Activated CD4-positive, alpha-beta memory T cell treated with anti-CD3 and anti-CD28 coated beads for 36 hours (primary cell): ENCODE measurements around the gene HSD3B2. TPM values are rescaled to one million over a fixed set of nuclear protein-coding genes. Genes with fewer than 3 reads are reported as not detected.

Experiments
- CTCF ChIA-PET: fragments of 350-600 bp; sonication (Branson Sonifier 250); formaldehyde crosslinking; loops from one replicate; lab custom pipeline; 2021; ENCODE audit warnings: antibody characterized with exemption, inconsistent platforms; lab: Charles Lee
- POLR2A ChIA-PET: fragments of 350-600 bp; sonication (Branson Sonifier 250); formaldehyde crosslinking; loops from one replicate; lab custom pipeline; 2021; ENCODE audit warnings: antibody characterized with exemption; lab: Charles Lee
- DNase-seq: peaks from one replicate; pipeline ENCODE4 v3.0.0-alpha.2; 2020
- H3K27ac Mint-ChIP-seq: one replicate; pipeline ENCODE4 v1.8.0; 2021; ENCODE audit warnings: mixed read lengths
- H3K27me3 Mint-ChIP-seq: one replicate; pipeline ENCODE4 v1.8.0; 2021; ENCODE audit warnings: mixed read lengths
- H3K36me3 Mint-ChIP-seq: one replicate; pipeline ENCODE4 v1.8.0; 2021; ENCODE audit warnings: mixed read lengths
- H3K4me1 Mint-ChIP-seq: one replicate; pipeline ENCODE4 v1.8.0; 2021; ENCODE audit warnings: low read depth, mixed read lengths
- H3K4me3 Mint-ChIP-seq: one replicate; pipeline ENCODE4 v1.8.0; 2021; ENCODE audit warnings: mild to moderate bottlenecking, mixed read lengths
- H3K9me3 Mint-ChIP-seq: one replicate; pipeline ENCODE4 v1.8.0; 2021; ENCODE audit warnings: mixed read lengths
- intact Hi-C: fragments of 100-400 bp; cut with micrococcal nuclease; formaldehyde crosslinking; loops from one replicate; pipeline ENCODE4 v1.15.1; 2023
- total RNA-seq, 2 experiments: library from RNA; stranded (reverse); gene quantifications; one replicate each; pipeline ENCODE4 v1.2.3, GENCODE V29; 2021

HSD3B2 gene
- total RNA-seq, 2 experiments from 2014 or later: not detected

- H3K27ac Mint-ChIP-seq: no peak overlapping the region
- H3K4me3 Mint-ChIP-seq: no peak overlapping the region
- H3K4me1 Mint-ChIP-seq: no peaks in the 10 kb centered on the region
- H3K27me3 Mint-ChIP-seq: peaks cover 3% of the 10 kb centered on the region
- intact Hi-C loops: no loop called here
- CTCF ChIA-PET: no interaction called here
- POLR2A ChIA-PET: no interaction called here
- no peak for DNase-seq
- no peaks in the 10 kb centered on the region for H3K36me3 Mint-ChIP-seq
- no peaks in the 10 kb centered on the region for H3K9me3 Mint-ChIP-seq
Observed at GRCh38 chr1:119442756-119443155, 27.8 kb downstream of the HSD3B2 start.

- Mint-ChIP-seq H3K36me3 (no peaks in the 10 kb centered on the region), H3K4me3 (no peak overlapping the region), H3K9me3 (no peaks in the 10 kb centered on the region), H3K27ac (no peak overlapping the region), H3K4me1 (no peaks in the 10 kb centered on the region), H3K27me3 (peaks cover 3% of the 10 kb centered on the region)
- ChIA-PET POLR2A (no interaction called here), CTCF (no interaction called here)
- intact Hi-C loops: no loop called here
- no peak for DNase-seq
Observed at GRCh38 chr1:119446321-119446720, 31.4 kb downstream of the HSD3B2 start.

- Mint-ChIP-seq H3K36me3 (no peaks in the 10 kb centered on the region), H3K27me3 (peaks cover 2% of the 10 kb centered on the region), H3K4me1 (no peaks in the 10 kb centered on the region), H3K9me3 (no peaks in the 10 kb centered on the region), H3K4me3 (no peak overlapping the region), H3K27ac (no peak overlapping the region)
- CTCF ChIA-PET: no interaction called here
- intact Hi-C loops: no loop called here
- no peak for DNase-seq
- POLR2A ChIA-PET: no interaction called here
Observed at GRCh38 chr1:119447344-119448126, 32.6 kb downstream of the HSD3B2 start.

DNA sequence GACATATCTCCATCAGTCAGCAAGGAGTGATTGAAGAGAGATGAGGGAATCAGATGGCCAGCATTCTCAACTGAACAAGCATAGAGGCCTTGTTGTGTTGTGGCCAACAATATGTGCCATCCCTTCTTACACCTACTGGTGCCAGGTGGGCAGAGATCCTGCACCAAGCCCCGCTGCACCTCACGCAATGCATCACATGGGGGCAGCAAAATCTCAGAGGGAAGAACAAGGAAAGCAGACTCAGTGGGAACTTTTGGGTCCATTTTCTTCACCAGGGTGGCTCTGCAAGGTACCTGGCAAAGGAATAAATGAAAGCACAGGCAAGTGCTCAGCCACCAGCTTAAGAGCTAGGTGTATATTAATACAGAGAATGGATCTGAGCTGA, 33.2 kb downstream of the HSD3B2 start:
- DNase-seq: no peak
- H3K27ac Mint-ChIP-seq: no peak overlapping the region
- H3K27me3 Mint-ChIP-seq: peaks cover 2% of the 10 kb centered on the region
- H3K9me3 Mint-ChIP-seq: no peaks in the 10 kb centered on the region
- no peaks in the 10 kb centered on the region for H3K36me3 Mint-ChIP-seq
- H3K4me3 Mint-ChIP-seq: no peak overlapping the region
- intact Hi-C loops: no loop called here
- ChIA-PET POLR2A (no interaction called here), CTCF (no interaction called here)
- H3K4me1 Mint-ChIP-seq: no peaks in the 10 kb centered on the region

DNA sequence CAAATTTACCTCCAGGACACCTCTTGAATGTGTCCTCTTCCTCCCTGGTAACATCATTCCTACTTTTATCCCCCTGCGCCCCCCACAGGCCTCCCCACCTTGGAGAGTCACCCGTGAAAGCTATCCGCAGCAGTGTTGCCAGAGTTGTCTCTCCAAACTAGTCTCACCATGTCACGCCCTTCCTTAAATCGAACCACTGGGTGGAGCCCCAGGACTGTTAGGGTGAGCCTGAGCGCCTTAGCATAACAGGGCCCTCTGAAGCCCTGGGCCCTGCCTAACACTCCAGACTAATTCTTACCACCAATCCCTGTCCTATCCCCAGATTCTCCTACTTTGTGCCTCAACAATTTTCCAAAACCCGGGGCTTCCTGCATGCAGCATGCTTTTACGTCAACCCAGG, 35.0 kb downstream of the HSD3B2 start:
- no peak overlapping the region for H3K4me3 Mint-ChIP-seq
- H3K27ac Mint-ChIP-seq: no peak overlapping the region
- no peak for DNase-seq
- H3K27me3 Mint-ChIP-seq: no peaks in the 10 kb centered on the region
- ChIA-PET CTCF (no interaction called here), POLR2A (no interaction called here)
- no peaks in the 10 kb centered on the region for H3K4me1 Mint-ChIP-seq
- no peaks in the 10 kb centered on the region for H3K9me3 Mint-ChIP-seq
- H3K36me3 Mint-ChIP-seq: no peaks in the 10 kb centered on the region
- intact Hi-C loops: no loop called here

DNA sequence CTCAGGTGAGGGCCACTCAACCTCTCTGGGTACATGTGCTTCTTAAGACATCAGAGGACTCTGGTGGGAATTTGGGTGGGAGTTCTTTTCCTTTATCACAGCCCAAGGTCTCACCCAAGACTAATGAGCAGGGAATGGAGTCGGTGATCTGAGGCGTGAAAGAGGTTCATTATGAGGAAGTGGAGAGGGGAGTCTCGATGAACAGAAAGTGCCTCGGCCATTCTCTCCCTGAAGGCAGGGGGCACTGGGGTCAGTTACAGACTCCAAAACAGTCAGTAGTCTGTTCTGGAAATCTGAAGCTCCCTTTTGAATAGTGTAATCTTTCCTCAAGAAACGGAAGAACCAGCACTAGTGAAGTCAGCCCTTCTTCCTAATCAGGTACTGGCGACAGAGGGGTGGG, 36.2 kb downstream of the HSD3B2 start:
- Mint-ChIP-seq H3K4me1 (no peaks in the 10 kb centered on the region), H3K9me3 (no peaks in the 10 kb centered on the region), H3K27ac (no peak overlapping the region), H3K27me3 (no peaks in the 10 kb centered on the region), H3K4me3 (no peak overlapping the region), H3K36me3 (no peaks in the 10 kb centered on the region)
- DNase-seq: no peak
- ChIA-PET CTCF (no interaction called here), POLR2A (no interaction called here)
- intact Hi-C loops: no loop called here

DNA sequence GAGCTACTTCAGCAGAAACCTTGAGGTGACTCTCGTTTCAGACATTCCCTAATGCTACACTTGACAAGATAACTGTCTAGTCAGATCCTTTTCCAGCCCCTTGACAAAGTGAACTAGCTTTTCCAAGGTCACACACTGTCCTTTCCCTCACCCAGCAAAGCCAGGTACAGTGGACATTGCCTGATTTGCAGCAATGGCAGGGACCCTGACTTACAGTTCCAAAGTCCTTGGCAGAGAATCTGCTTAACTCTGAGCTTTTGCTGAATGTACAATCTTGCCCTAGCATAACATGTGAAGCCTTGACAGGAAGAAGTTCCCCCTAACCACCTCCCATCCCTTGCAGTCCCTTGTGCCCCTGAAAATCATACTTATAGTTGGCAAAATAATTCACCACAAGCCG, 37.1 kb downstream of the HSD3B2 start:
- Mint-ChIP-seq H3K36me3 (no peaks in the 10 kb centered on the region), H3K4me1 (no peaks in the 10 kb centered on the region), H3K27me3 (no peaks in the 10 kb centered on the region), H3K27ac (no peak overlapping the region), H3K9me3 (no peaks in the 10 kb centered on the region), H3K4me3 (no peak overlapping the region)
- intact Hi-C loops: no loop called here
- ChIA-PET POLR2A (no interaction called here), CTCF (no interaction called here)
- DNase-seq: no peak

DNA sequence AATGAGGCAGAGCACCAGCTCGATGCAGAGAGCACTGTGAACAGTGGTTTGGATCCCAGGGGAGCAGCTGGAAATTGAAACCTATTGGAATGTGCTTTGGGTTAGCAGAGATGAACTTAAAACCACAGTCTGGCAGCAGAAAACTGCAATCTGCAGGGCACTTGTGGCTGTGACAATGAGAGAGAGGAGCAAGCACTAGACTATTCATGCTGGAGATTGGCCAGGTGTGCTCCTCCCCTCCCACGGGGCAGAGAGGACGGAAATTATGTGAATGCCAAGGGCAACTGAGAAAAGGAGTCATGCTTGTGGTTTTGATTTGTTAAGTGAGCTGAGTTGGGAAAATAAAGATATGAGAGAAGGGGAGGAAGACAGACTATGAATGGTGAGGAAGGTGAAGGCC, 38.1 kb downstream of the HSD3B2 start:
- no peak overlapping the region for H3K27ac Mint-ChIP-seq
- CTCF ChIA-PET: no interaction called here
- POLR2A ChIA-PET: no interaction called here
- no peaks in the 10 kb centered on the region for H3K36me3 Mint-ChIP-seq
- no peaks in the 10 kb centered on the region for H3K9me3 Mint-ChIP-seq
- H3K4me3 Mint-ChIP-seq: no peak overlapping the region
- peak; percentile 27 for DNase-seq
- intact Hi-C loops: no loop called here
- H3K4me1 Mint-ChIP-seq: no peaks in the 10 kb centered on the region
- no peaks in the 10 kb centered on the region for H3K27me3 Mint-ChIP-seq

GRCh38 chr1:119462964-119463363, 48.0 kb downstream of the HSD3B2 start:
- no peak overlapping the region for H3K27ac Mint-ChIP-seq
- CTCF ChIA-PET: no interaction called here
- no peak overlapping the region for H3K4me3 Mint-ChIP-seq
- no peaks in the 10 kb centered on the region for H3K36me3 Mint-ChIP-seq
- POLR2A ChIA-PET: no interaction called here
- no peaks in the 10 kb centered on the region for H3K4me1 Mint-ChIP-seq
- no peak for DNase-seq
- no peaks in the 10 kb centered on the region for H3K27me3 Mint-ChIP-seq
- no peaks in the 10 kb centered on the region for H3K9me3 Mint-ChIP-seq
- intact Hi-C loops: no loop called here

DNA sequence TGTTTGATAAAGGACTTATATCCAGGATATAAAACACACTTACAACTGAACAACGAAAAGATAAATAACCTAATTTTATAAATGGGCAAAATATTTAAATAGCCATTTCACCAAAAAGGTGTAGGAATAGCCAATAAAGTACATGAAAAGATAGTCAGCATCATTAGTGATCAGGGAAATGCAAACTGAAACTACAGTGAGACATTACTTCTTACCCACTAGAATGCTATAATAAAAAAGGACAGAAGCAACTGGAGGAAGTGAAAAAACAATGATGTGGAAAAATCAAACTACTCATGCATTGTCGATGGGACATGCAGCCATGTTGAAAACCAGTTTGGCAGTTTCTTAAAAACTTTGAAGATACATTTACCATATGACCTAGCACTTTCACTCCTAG, 48.6 kb downstream of the HSD3B2 start:
- no peak overlapping the region for H3K4me3 Mint-ChIP-seq
- H3K27ac Mint-ChIP-seq: no peak overlapping the region
- DNase-seq: no peak
- H3K36me3 Mint-ChIP-seq: no peaks in the 10 kb centered on the region
- no peaks in the 10 kb centered on the region for H3K27me3 Mint-ChIP-seq
- no peaks in the 10 kb centered on the region for H3K4me1 Mint-ChIP-seq
- ChIA-PET POLR2A (no interaction called here), CTCF (no interaction called here)
- H3K9me3 Mint-ChIP-seq: no peaks in the 10 kb centered on the region
- intact Hi-C loops: no loop called here

DNA sequence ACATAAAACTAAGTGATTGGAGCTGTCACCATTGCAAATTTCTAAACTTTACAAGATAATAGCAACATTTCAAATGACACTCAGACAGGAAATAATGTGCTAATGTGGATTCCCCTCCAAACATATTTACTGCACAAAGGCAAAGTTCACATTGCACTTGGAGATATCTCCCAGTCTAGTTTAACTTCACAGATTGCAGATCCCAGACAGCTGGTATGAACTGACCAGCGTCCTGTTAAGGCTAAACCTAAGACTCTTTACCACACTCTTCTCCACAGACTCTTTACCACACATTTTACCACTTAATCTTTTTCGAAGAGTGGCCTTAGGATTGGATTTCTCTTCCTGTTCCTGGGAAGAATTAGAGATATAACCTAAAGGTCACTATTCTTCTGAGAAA, 51.5 kb downstream of the HSD3B2 start:
- Mint-ChIP-seq H3K9me3 (no peaks in the 10 kb centered on the region), H3K27me3 (no peaks in the 10 kb centered on the region), H3K36me3 (no peaks in the 10 kb centered on the region), H3K27ac (no peak overlapping the region), H3K4me3 (no peak overlapping the region), H3K4me1 (no peaks in the 10 kb centered on the region)
- ChIA-PET POLR2A (no interaction called here), CTCF (no interaction called here)
- no peak for DNase-seq
- intact Hi-C loops: no loop called here

DNA sequence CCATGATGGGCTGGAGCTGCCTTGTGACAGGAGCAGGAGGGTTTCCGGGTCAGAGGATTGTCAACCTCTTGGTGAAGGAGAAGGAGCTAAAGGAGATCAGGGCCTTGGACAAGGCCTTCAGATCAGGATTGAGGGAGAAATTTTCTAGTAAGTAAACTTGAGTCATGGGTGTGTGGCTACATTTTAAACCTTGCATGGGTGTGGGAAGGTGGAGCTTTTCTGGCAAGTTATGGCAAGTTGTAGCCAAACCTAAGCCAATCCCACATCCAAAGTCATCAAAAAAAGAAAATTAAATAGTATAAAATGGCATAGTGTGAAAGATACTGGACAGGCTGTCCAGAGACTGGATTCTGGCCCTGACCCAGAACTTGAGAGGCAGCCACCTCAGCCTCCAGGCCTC, 52.3 kb downstream of the HSD3B2 start:
- DNase-seq: no peak
- Mint-ChIP-seq H3K9me3 (no peaks in the 10 kb centered on the region), H3K36me3 (no peaks in the 10 kb centered on the region), H3K27me3 (no peaks in the 10 kb centered on the region), H3K4me1 (no peaks in the 10 kb centered on the region), H3K27ac (no peak overlapping the region), H3K4me3 (no peak overlapping the region)
- intact Hi-C loops: no loop called here
- ChIA-PET POLR2A (no interaction called here), CTCF (no interaction called here)

- Mint-ChIP-seq H3K4me1 (no peaks in the 10 kb centered on the region), H3K4me3 (no peak overlapping the region)
Observed at GRCh38 chr1:119467857-119468668, 53.1 kb downstream of the HSD3B2 start.

More at GRCh38 chr1:119467857-119468668, 53.1 kb downstream of the HSD3B2 start:
- intact Hi-C loops: no loop called here
- POLR2A ChIA-PET: no interaction called here
- no peaks in the 10 kb centered on the region for H3K36me3 Mint-ChIP-seq
- no peaks in the 10 kb centered on the region for H3K27me3 Mint-ChIP-seq
- no peak for DNase-seq
- H3K9me3 Mint-ChIP-seq: no peaks in the 10 kb centered on the region
- CTCF ChIA-PET: no interaction called here
- no peak overlapping the region for H3K27ac Mint-ChIP-seq
